ENCODE data around the gene DICER1.

The DICER1 gene

DNA sequence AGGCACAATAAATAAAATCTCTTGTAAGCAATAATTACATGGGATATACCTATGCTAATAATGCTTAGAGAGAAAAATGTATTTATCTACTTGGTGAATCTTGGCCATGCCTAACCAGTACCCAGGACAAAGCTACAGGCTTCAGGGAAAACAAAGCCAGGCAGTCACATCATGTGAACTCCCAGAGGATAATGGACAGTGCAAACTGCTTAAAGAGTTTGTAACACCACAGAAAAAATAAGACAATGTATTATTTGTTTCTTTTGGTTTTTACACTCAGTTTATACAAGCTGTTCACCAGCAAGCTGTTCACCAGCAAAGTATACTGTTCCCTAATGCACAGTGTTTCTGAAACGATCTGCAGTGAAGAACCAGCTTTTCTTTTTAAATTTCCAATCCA is 38.0 kb downstream of the DICER1 start:
- no peak for DNase-seq

DNA sequence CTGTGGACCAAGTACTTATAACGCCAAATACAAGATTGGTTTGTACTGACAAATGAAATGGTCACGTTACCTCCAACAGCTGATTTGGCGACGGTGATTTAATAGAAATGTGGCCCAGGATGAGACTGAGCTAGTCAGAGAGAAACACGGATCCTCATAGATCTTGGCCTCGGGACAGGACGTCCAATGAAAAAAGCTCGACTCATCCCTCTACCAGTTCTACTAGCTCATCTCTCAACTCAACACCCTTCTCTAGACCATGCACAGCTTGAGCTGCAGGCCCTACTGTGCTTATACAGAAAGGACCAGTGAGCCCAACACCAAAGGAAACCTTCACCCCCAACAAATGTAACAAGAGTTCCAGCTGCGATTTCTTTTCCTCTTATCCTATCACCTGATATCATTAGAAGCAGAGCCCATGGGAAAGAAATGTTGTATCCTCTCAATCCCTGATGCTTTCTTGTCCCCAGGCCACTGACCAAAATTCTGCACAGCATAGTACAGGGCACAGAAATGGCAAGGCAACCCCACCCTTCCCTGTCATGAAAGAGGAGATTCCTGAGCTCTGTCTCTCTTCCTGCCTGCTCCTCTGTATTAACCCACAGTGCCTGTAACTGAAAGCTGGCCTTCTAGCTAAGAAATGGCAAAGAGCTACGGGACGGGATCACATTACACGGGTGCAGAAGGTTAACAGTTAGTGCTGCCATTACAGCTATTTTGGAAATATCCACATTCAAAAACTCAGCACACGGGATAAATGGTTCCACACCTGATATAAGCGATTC is 39.2 kb downstream of the DICER1 start:
- no peak for DNase-seq

DNA sequence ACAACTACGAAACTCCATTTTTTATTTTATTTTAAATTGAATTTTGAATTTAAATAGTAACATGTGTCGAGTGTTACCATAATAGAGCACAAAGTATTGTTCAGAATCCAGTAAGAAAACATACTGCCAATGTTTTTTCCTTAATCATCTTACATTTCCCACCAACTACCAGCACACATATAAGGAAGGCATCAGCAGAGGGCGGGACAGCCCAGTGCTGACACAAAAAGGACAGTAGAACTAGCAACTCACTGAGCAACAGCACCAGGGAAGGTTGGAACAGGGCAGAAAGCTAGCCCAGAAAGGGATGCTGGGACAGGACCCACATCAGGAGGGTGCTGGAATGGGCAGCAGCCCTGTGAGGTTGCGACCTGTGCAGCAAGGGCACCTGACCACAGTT is 43.9 kb downstream of the DICER1 start:
- no peak for DNase-seq

DNA sequence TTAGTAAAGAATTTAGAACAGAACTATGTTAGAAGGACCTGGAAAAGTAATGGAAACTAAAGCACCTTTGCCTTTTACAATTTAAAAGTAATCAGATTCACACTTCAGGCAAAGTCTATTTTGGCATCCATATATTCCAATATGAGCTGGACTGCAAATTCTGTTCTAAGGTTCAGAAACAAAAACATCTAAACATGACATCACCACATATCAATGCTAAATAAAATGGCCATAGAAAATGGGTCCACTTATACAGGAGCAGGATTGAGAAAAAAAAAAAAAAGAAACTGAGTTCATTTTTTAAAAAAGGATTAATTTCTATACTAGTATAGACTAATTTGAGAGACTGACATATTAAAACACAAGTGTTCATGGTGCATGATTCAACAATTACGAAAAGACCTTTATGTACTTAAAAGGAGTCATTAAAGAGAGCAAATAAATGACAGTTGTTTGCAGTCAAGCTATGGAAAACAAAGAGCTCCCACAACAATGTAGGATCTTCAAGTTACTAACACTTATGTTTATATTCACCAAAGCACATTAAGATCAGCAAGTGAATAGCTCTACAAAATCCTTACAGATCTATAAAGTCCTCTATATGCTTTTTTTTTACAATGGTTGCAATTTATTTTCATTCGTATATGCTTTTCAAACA is 45.7 kb downstream of the DICER1 start:
- DNase-seq: no peak

DNA sequence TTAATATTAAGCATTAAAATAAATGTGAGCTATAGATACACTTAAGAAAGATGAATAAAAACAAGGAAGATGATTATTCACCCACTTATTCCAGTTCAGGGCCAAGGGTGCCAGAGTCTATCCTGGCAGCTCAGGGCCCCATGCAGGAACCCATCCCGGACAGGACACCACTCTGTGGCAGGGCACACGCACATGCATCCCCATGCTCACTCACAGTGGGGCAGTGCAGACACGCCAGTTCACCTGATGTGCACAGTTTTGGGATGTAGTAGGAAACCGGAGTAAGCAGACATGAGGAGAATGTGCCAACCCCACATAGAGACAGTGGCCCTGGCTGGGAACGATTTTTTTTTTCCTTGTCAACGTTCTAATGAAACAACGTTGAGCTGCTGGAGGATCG is 47.2 kb downstream of the DICER1 start:
- no peak for DNase-seq

DNA sequence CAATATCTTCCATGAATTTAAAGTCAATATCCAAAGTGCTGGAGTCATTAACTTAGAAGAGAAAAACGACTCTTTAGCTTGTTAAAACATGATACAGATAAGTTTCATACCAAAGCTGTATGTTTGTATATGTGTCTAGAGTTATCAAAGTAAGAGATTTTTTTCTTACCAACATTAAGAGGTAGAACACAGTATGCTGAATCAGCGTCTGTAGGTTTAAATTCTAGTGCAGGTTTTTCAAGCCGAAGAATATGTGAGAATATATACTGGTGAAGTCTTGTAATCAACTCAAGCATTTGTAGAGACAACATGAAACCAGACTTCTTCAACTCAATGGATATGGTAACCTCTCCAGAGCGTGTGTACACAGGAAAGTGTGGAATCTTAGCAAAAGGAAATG is 49.6 kb downstream of the DICER1 start:
- no peak for DNase-seq

DNA sequence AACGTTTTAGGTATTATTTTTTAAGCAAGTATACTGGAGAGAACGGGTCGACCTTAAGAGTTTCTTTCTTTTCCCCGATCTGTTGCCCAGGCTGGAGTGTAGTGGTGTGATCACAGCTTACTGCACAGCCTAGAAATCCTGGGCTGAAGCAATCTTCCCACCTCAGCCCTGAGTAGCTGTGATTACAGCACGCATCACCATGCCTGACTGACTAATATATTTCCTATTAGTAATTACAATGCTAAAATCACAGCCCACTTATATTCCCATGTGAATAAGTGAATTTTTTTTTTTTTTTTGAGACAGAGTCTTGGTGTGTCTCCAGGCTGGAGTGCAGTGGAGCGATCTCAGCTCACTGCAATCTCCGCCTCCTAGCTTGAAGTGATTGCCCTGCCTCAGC is 50.4 kb downstream of the DICER1 start:
- no peak for DNase-seq

DNA sequence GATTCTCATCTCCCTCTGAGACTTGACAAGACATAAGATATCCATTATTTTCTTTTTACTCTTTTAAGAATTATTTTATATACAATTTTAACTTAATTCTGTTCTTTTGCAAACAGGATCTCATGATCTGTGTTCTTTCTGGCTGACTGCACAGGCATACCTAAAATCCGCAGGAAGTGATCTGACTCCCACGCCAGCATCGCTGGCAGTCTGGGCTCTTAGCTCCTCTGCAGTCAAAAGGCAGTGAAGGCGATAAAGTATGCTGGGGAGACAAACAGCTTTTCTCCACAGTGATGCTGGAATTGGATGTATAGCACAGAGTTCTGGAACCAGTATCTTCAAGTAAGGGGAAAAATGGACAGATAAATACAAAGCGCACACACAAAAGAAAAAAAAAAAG is 52.4 kb downstream of the DICER1 start:
- DNase-seq: no peak

DNA sequence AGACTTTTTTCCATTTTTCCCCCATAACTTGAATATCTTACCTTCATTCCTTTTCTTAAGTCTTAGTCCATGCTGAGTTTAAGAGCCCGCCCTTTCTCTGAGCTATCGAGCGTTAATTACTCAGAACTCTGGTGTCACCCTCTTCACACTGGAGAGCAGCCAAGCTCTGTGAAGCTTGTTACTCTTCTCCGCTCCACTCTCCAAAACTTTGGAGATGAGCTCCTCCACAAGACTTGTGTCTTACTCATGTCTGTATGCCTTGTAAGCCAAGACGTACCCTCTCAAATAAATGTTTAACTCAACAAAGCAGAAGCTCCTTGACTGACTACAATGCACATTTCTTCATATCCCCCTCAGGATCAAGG is 54.7 kb downstream of the DICER1 start:
- DNase-seq: no peak

DNA sequence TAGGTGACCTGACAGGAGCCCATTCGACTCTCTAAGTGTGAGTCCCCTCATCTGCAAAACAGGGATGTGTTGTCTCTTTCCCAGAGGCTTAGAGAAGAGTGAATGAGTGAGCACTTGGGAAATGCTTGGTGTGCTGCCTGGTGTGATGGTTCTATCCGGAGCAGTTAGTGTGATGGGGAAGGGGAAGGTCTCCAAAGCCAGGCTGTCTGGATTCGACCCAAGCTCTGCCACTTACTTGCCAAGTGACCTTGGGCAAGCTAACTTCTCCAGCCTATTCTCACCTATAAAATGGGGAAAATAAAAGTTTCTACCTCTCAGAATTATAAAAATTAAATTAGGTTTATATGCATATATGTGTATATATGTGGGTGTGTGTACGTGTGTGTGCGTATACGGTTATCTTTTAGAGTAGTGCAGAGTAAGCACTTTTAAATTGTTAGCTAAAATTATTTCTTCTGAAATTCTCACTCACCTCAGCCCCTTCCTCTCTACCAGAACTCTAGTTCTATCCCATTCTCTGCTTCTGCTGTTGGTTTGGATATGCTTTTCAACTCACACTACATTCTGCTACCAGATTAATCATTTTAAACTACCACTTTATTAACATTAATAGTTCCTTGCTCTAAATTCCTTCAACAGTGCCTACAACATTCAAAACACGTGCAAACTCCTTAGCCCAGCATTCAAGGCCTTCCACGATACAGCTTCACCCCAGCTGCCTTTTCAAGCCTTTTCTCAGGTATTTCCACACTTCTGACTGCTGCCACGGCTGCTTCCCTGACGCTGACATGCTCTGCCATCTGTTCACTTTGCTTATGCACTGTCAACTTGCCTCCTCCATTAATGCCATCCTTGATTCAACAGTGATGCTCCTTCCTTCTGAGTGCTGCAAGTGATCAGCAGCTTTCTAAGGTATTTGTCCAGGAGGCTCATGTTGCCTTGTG is 55.3 kb downstream of the DICER1 start:
- DNase-seq: no peak

DNA sequence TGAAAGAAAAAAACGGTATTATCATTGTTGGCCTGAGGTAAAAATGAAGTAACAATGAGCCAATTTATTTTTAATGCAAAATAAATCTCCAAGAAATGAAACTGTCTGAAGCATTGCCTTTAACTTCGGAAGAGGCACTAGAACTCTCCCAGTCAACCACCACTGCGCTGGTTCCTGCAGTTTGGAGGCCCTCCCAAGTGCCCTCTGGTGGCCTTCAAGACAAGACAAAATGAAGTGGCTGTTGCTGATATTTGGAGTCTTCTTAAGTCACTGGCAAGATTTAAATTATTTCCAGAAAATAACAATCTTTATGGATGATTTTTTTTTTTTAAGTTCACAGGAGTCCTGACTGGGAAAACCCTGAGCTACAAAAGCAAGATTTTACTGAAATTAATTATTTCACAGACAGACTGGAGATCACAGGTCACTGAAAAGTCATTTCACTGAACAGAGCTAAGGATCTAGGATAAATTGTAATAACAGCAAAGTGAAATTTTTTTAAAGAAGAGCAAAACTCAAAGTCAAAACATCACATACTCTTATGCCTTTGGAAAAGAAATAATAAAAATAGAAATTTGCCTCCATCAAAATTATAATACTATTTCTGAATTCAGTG is 58.2 kb downstream of the DICER1 start:
- peak; percentile 46 for DNase-seq

DNA sequence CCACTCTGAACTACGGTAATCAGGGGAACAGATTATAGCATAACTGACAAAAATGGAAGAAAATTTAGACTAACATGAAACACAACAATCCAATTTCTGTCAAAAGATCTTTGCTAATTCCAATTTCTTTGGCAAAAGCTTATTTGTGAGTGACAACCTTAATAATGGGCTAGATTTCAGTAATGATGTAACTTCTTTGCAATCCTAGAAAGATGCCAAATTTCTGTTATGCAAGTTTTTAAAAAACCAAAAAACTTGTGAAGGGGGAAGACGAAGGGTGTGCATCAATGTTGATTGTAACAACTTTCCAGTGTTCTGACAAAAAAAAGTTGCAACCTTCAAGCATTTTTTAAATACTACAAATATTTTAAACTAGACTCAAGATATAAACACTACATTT is 59.9 kb downstream of the DICER1 start:
- DNase-seq: no peak

DNA sequence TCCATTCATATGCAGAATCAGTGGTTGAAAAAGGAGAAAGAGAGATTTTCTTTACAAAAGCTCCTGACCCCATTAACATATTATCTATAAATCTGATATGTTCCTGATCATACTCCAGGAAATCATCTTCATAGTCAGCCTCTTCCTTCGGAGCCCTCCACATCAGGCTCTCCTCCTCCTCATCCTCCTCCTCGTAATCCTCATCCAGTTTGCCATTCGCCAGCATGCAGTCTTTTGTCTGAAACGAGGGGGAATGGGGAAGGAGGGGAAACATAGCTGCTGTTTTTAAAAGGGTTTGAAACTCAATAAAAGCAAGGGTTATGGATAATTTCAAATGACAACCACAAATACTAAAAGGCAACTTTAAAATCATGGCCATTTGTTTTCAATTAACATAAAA is 60.9 kb downstream of the DICER1 start:
- no peak for DNase-seq

DNA sequence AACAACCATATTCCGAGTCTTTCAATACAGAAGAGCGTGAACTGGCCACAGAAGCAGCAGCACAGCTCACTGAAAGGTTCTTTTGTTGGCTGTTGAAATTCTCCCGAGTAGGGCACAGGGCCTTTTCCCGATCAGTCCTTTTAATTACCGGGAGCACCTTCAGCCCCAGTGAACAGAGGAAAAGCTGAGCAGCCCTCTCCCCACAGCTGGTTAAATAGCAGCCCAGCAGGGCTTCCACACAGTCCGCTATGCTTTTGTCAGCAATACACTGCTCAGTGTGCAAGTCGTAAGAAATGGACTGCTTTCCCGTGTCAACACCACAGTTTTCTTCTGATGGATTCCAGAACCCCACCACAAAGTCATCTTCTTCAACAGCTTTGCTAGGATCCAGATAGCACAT is 61.3 kb downstream of the DICER1 start:
- DNase-seq: no peak

DNA sequence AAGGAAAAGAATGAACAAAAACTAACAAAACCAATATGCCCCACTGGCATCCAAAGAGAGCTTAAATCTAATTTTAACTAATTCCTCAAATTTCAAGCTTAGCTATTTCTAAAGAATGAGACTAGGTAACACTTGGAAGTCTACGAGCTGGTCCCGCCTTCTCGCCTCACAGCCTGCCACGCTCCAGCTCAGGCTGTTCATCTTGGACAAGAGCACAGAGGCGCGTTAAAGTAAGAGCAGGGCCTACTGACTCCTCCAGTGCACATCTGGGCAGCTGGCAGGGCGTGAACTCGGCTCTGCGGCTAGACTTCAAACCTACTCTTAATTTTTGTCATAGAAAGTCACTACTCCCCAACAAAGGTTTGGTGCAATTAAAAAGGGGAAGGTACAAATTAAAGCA is 64.6 kb downstream of the DICER1 start:
- no peak for DNase-seq

DNA sequence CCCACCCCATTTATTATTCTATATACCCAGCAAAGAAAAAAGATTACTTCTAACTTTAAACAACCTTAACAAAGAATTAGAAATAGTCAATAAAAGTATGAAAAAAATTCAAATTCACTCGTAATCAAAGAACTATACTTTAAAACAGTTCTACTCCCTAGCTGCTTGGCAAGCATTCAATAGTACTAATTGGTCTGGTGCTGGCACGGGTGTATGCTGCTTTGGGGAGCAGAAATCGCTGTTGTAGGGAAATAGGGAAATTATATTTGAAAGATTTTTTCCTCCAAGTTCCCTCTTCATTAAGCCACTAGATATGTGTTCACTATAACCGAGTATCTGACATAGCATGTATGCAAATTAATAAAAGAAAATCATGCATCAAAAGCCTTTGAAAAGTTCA is 65.7 kb downstream of the DICER1 start:
- no peak for DNase-seq

DNA sequence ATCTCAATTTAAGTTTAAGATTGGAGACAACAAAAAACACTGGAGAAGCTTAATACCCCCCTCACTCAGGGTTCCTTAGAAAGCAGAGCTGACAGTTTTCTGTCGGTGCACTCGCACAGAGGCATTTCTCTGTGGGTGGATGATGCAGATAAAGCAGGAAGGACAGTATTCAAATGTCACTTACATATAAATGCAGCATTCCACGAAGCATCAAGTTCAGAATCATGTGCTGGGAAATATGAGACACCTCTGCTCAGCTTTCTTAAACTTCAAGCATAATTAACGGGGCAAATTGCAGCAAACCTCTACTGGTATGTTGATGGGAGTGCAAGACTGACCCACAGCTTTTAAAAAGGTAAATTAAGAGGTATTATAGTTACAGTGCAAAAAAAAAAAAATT is 68.7 kb downstream of the DICER1 start:
- DNase-seq: no peak

DNA sequence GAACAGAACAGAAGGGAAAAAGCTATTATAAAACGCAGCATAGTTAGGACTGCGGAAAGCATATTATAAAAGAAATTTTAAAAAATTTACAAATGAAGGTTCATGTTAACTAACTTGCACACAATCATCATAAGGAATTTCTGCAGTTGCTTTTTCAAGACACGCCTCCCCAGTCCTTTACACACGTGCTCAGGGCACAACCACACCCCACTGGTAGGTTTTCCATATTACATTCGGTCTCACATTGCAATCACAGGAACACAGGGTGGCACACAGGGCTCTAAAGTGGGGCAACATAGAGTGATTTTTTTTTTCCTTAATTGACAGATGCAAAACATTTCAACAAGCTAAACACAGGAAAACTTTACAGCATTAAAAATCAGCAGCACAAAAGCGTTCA is 69.7 kb downstream of the DICER1 start:
- no peak for DNase-seq

DNA sequence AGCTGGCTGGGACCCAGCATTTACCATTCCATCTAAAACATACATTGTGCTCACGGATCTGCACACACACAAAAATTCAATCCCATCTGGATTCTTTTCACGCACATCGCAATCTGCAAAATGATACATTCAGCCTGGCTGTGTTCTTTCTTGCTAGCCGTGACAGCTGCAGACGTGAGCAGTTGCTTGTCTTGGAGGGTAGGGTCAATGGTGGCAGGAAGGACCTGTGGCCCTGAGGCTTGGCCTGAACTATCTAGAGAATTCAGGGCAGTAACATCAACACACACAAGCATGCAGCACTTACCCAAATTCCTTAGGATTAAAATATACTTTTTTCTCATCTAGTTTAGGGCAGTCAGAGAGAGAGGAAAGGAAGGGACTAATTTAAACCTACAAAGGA is 72.0 kb downstream of the DICER1 start:
- DNase-seq: no peak

DNA sequence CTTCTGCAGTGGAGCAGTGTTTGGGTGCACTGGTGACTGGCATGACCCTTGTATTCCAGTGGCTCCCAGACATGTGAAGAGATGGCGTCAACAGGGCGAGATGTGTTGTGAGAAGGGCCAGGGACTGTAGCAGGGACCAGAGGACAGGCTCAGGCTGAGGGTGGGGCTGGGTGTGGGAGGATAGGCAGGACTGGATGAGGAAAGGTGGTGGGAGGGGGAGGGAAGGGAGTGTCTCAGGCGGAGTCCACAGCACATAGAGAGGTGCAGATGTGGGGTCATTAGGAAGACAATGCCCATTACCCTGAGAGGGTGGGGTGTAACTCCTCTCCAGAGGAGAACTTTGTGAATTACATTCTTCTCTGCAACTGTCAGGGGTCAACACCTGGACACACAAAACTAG is 78.5 kb downstream of the DICER1 start:
- no peak for DNase-seq

DNA sequence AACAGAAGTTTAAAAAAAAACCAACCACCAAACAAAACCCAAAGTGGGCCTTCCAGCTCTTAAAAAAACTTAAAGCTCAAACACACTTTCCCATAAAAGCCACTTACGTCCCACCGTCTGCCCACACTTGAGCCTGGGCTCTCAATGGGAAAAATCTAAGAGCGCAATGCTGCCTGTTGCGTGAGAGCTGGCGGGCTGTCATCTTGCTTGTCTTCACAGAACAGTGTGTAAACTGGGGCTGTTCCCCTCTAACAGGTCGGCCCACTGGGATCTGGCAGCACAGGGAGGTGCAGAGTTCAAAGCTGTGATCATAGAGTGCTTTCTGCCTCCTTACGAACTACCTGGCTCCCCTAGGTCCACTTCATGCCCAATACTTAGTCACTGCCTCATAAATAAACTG is 80.0 kb downstream of the DICER1 start:
- DNase-seq: no peak

DNA sequence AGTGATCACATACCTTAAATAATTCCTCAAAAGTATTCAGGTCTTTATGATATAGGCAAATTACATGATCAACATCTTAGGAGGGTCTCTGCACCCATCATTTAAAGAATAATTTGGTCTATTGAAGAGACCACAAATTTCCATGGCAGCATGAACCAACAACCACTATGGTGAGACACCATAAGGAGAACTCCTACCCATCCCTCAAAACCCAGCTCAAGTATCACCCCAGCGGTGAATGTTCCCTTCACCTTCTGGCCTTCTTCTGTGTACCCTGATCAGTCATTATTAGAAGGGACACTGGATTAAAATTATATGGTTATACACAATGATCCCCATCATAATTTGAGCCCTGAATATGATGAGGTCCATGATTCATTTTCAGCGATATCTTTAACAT is 81.5 kb downstream of the DICER1 start:
- no peak for DNase-seq

DNA sequence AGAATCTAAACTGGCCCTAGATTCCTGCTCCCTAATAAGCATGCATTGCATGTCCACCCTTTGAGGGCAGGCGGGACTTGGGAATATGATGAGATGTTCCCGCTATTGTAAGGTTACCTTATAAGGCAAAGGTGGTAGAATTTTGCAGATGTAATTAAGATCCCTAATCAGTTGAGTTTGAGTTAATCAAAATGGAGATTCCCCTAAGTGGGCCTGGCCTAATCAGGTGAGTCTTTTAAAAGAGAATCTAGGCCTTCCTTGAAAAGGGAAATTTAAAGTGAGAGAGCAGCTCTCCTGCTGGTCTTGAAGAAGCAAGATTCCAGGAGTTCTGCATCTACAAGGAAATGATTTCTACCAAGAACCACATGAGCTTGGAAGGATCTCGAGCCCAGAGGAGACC is 83.4 kb downstream of the DICER1 start:
- no peak for DNase-seq
